Measurements from ENCODE around the gene DHX34. TPM values are rescaled to one million over a fixed set of nuclear protein-coding genes. Genes with fewer than 3 reads are reported as not detected.

Gene DHX34
- total and polyA plus RNA-seq, 9 of the 15 experiments (the other 6 are each of a cell fraction or from before 2014, with no cell fraction given) = 0.36 to 42.0 (median 15.0) TPM

DNA sequence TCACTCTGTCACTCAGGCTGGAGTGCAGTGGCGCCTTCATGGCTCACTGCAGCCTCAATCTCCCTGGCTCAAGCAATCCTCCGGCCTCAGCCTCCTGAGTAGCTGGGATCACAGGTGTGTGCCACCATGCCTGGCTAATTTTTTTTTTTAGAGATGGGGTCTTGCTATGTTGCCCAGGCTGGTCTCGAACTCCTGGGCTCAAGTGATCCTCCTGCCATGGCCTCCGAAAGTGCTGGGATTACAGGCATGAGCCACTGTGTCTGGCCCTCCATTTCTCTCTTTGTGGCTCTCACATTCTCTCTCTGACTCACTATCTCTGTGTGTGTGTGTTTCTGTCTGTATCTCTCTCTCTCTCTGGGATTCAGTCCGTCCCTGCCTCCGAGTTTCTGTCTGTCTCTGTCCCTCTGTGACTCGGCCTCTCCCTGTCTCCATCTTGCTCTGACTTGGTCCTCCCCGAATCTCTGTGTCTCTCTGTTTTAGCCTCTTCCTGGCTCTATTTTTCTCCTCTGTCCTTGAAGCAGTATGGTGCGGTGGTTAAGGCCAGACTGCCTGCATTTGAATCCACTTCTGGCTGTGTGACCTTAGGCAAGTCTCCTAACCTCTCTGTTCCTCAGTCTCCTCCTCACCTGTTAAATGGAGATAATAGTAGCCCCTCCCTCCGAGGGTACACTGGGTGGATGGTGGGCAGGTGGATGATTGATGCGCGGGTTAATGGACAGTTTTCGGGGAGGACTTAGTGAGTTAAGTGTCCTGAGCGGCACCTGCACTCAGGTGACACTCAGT, 59.2 kb downstream of the DHX34 start:
- intact Hi-C loops (cut with micrococcal nuclease) (no loop called here), in situ Hi-C loops (cut with MboI) (no loop called here)
- H3K4me2 ChIP-seq (ENCODE audit: insufficient read depth, low read length) = no peak overlapping the region
- H3K27ac ChIP-seq (ENCODE audit: extremely low read depth, low read depth, low read length) = no peak overlapping the region
- no peaks in the 10 kb centered on the region for H3K79me2 ChIP-seq (ENCODE audit: control insufficient read depth, insufficient read depth, low read length)
- FAIRE-seq (no peak), ATAC-seq (no peak), DNase-seq (ENCODE audit: extremely low read depth in 1 of 4, low spot score in 3 of 4) (no peak)
- WGBS (ENCODE audit: insufficient coverage, low coverage, missing lambda C conversion rate) = 14% methylated on average over 14 of the region's 14 CpGs
- peaks cover 21 to 58% of the 10 kb centered on the region in 2 experiments for H3K27me3 ChIP-seq (ENCODE audit: control insufficient read depth in 2 of 2, insufficient read depth in 2 of 2, low read length in 2 of 2)
- H3K9ac ChIP-seq (ENCODE audit: insufficient read depth in 1 of 2, low read depth in 2 of 2, low read length in 2 of 2) = no peak overlapping the region
- no peak overlapping the region for H2AFZ ChIP-seq (ENCODE audit: low read depth, low read length)
- peaks cover 4% of the 10 kb centered on the region for H3K9me1 ChIP-seq (ENCODE audit: control insufficient read depth, insufficient read depth, low read length)
- no peaks in the 10 kb centered on the region; the same call in none of the 2 replicates for H4K20me1 ChIP-seq (replicated peaks; ENCODE audit: control insufficient read depth, insufficient read depth, low read length)
- BruUV-seq (replicated peaks) = no TSS peak
- H3K36me3 ChIP-seq (ENCODE audit: control insufficient read depth, insufficient read depth, low read length) = no peaks in the 10 kb centered on the region
- CTCF ChIA-PET (ENCODE audit: low intra/inter-chr PET ratio) = no interaction called here
- peaks cover 0 to 10% of the 10 kb centered on the region in 2 experiments; a peak in 2 of 5 replicates for H3K4me1 ChIP-seq (replicated peaks in 1 of 2; ENCODE audit: control insufficient read depth in 2 of 2, insufficient read depth in 2 of 2, low read length in 2 of 2)
- H3K4me3 ChIP-seq = no peak overlapping the region
- peak; percentile 67 for TF ChIP-seq ZNF121 (CRISPR knock-in tag; conservative IDR thresholded peaks at IDR 0.05)
- TF ChIP-seq SMARCA5 (IDR thresholded peaks at IDR 0.05) = 0 out of 2 replicates have a peak, but pooled peaks have one; percentile 16
- peak; percentile 78 for TF ChIP-seq RBM25 (IDR thresholded peaks at IDR 0.05; ENCODE audit: low read depth, low read length, severe bottlenecking)
- TF ChIP-seq HDAC2 (IDR thresholded peaks at IDR 0.05) = 0 out of 2 replicates have a peak, but pooled peaks have one; percentile 34
- TF ChIP-seq, protein P1, sequence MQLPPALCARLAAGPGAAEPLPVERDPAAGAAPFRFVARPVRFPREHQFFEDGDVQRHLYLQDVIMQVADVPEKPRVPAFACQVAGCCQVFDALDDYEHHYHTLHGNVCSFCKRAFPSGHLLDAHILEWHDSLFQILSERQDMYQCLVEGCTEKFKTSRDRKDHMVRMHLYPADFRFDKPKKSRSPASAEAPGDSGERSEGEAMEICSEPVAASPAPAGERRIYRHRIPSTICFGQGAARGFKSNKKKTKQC (CRISPR knock-in tag; IDR thresholded peaks at IDR 0.05) = no peak
- TF ChIP-seq RBBP5 (IDR thresholded peaks at IDR 0.05; ENCODE audit: borderline replicate concordance, insufficient read depth, low read length, poor library complexity, severe bottlenecking) = no peak
- peak; percentile 58 to 63; a peak in 3 of 4 replicates for TF ChIP-seq KDM1A (IDR thresholded peaks at IDR 0.05)
- TF ChIP-seq BCOR (IDR thresholded peaks at IDR 0.05) = peak; percentile 78
- peak; percentile 80 for TF ChIP-seq ZFP36 (IDR thresholded peaks at IDR 0.05; ENCODE audit: low read depth, low read length, partially characterized antibody)
- no peak for TF ChIP-seq FOXM1 (IDR thresholded peaks at IDR 0.05; ENCODE audit: low read depth)
- TF ChIP-seq FOXM1 (CRISPR knock-in tag; IDR thresholded peaks at IDR 0.05; ENCODE audit: low read depth) = no peak
- POLR2A ChIA-PET = no interaction called here
- no peaks in the 10 kb centered on the region for H3K9me3 ChIP-seq (replicated peaks; ENCODE audit: control insufficient read depth, insufficient read depth, low read depth, low read length)
